CD14-positive monocyte (primary cell): ENCODE results near the gene IGF1. TPM values are rescaled to one million over a fixed set of nuclear protein-coding genes. Genes with fewer than 3 reads are reported as not detected.

Experiments used
- DNase-seq, 3 donors: peaks; one replicate each; pipeline ENCODE4 v3.0.0-alpha.2; 2011 to 2022
- H2AFZ ChIP-seq: 2 replicates; pipeline ENCODE4 v1.6.0; 2012; ENCODE audit warnings: mild to moderate bottlenecking, low read depth, low read length, inconsistent platforms; ENCODE audit not compliant: insufficient read depth, poor library complexity, severe bottlenecking
- H3K27ac ChIP-seq, 2 donors: 1 replicate in 1 of 2; 2 replicates in 1 of 2; pipeline ENCODE4 v1.5.1; 2012 to 2013; ENCODE audit warnings: low read length in 2 of 2, control low read depth in 1 of 2, inconsistent platforms in 1 of 2, low read depth in 1 of 2, mild to moderate bottlenecking in 1 of 2
- H3K27me3 ChIP-seq, 2 donors: one replicate each; pipeline versions ENCODE4 v1.6.0 to v1.6.1; 2011 to 2013; ENCODE audit warnings: low read length in 2 of 2; ENCODE audit not compliant: control insufficient read depth in 2 of 2, insufficient read depth in 2 of 2
- H3K36me3 ChIP-seq, 2 donors: replicated peaks in 1 of 2; 1 replicate in 1 of 2; 2 replicates in 1 of 2; pipeline versions ENCODE4 v1.5.1 to v1.6.1; 2012 to 2013; ENCODE audit warnings: low read length in 2 of 2, control low read depth in 1 of 2, inconsistent platforms in 1 of 2, mild to moderate bottlenecking in 1 of 2; ENCODE audit not compliant: insufficient read depth in 2 of 2, control insufficient read depth in 1 of 2
- H3K4me1 ChIP-seq, 2 donors: 1 replicate in 1 of 2; 2 replicates in 1 of 2; pipeline versions ENCODE4 v1.5.1 to v1.6.1; 2012 to 2013; ENCODE audit warnings: low read length in 2 of 2, control low read depth in 1 of 2, inconsistent platforms in 1 of 2, mild to moderate bottlenecking in 1 of 2, moderate library complexity in 1 of 2; ENCODE audit not compliant: insufficient read depth in 2 of 2, control insufficient read depth in 1 of 2
- H3K4me2 ChIP-seq: replicated peaks from 2 replicates; pipeline ENCODE3; 2012; ENCODE audit warnings: low read length, moderate library complexity, mild to moderate bottlenecking; ENCODE audit not compliant: poor library complexity, severe bottlenecking; ENCODE audit errors: extremely low read depth
- H3K4me3 ChIP-seq, 3 experiments: fragments of 200-600 bp in 1 of 3; sonication (generic) in 1 of 3; replicated peaks in 1 of 3; 1 replicate in 2 of 3; 2 replicates in 1 of 3; pipeline ENCODE4 v1.5.1; 2011 to 2013; ENCODE audit warnings: low read length in 3 of 3, mild to moderate bottlenecking in 3 of 3, control low read depth in 2 of 3, low read depth in 2 of 3, inconsistent platforms in 1 of 3, moderate library complexity in 1 of 3
- H3K79me2 ChIP-seq: 2 replicates; pipeline ENCODE4 v1.6.0; 2012; ENCODE audit warnings: mild to moderate bottlenecking, control low read depth, inconsistent platforms, low read length, moderate library complexity; ENCODE audit not compliant: insufficient read depth
- H3K9ac ChIP-seq: 2 replicates; pipeline ENCODE4 v1.6.0; 2017; ENCODE audit warnings: low read length, mild to moderate bottlenecking; ENCODE audit not compliant: insufficient read depth, poor library complexity, severe bottlenecking
- H3K9me3 ChIP-seq, 2 donors: replicated peaks in 1 of 2; 1 replicate in 1 of 2; 2 replicates in 1 of 2; pipeline versions ENCODE4 v1.5.1 to v1.6.1; 2012 to 2013; ENCODE audit warnings: low read length in 2 of 2, control low read depth in 1 of 2; ENCODE audit not compliant: control insufficient read depth in 1 of 2, insufficient read depth in 1 of 2
- H4K20me1 ChIP-seq: 2 replicates; pipeline ENCODE4 v1.6.0; 2012; ENCODE audit warnings: mild to moderate bottlenecking, low read length, control low read depth, moderate library complexity; ENCODE audit not compliant: insufficient read depth
- H3K27ac Mint-ChIP-seq, 7 donors: one replicate each; pipeline ENCODE4 v1.8.0; 2020; ENCODE audit warnings: mild to moderate bottlenecking in 7 of 7, mixed read lengths in 7 of 7, moderate library complexity in 6 of 7, inconsistent platforms in 2 of 7
- H3K27me3 Mint-ChIP-seq, 3 donors: one replicate each; pipeline ENCODE4 v1.8.0; 2021 to 2022; ENCODE audit warnings: low read depth in 3 of 3, mild to moderate bottlenecking in 3 of 3, mixed read lengths in 3 of 3, moderate library complexity in 3 of 3, inconsistent platforms in 1 of 3
- H3K36me3 Mint-ChIP-seq, 2 donors: one replicate each; pipeline ENCODE4 v1.8.0; 2020; ENCODE audit warnings: mixed read lengths in 2 of 2, inconsistent platforms in 1 of 2, mild to moderate bottlenecking in 1 of 2
- H3K4me1 Mint-ChIP-seq: one replicate; pipeline ENCODE4 v1.8.0; 2020; ENCODE audit warnings: mild to moderate bottlenecking, mixed read lengths
- H3K4me3 Mint-ChIP-seq, 2 donors: one replicate each; pipeline ENCODE4 v1.8.0; 2020; ENCODE audit warnings: mild to moderate bottlenecking in 2 of 2, mixed read lengths in 2 of 2, moderate library complexity in 1 of 2
- H3K9me3 Mint-ChIP-seq, 7 donors: one replicate each; pipeline ENCODE4 v1.8.0; 2020 to 2022; ENCODE audit warnings: mixed read lengths in 7 of 7, mild to moderate bottlenecking in 6 of 7, moderate library complexity in 6 of 7, inconsistent platforms in 2 of 7
- CTCF ChIP-seq: fragments of 200-600 bp; IDR thresholded peaks from one replicate; pipeline ENCODE4 v1.8.0; 2022; ENCODE audit warnings: antibody characterized with exemption, mild to moderate bottlenecking
- WGBS: methylation state at CpG from one replicate; pipeline ENCODE4 v1.1.5; 2013; ENCODE audit warnings: missing lambda C conversion rate; ENCODE audit not compliant: insufficient coverage; 5-methylcytosine and 5-hydroxymethylcytosine counted together
- intact Hi-C, 2 donors: fragments of 100-400 bp; cut with micrococcal nuclease; formaldehyde crosslinking; loops; one replicate each; pipeline versions ENCODE4 v1.15.0 to v1.15.1; 2023
- polyA plus RNA-seq, 3 donors: library from polyadenylated mRNA; depleted of rRNA in 1 of 3; unstranded in 2 of 3; stranded (reverse) in 1 of 3; fragments of 300-500 nt in 2 of 3; fragments of >200 nt in 1 of 3; fragmentation: Illumina TruSeq in 2 of 3; gene quantifications; 1 replicate in 2 of 3; 2 replicates in 1 of 3; pipeline ENCODE4 v1.2.3, GENCODE V29; 2012 to 2021

The IGF1 gene
- polyA plus RNA-seq, 3 donors, result not detected

DNA sequence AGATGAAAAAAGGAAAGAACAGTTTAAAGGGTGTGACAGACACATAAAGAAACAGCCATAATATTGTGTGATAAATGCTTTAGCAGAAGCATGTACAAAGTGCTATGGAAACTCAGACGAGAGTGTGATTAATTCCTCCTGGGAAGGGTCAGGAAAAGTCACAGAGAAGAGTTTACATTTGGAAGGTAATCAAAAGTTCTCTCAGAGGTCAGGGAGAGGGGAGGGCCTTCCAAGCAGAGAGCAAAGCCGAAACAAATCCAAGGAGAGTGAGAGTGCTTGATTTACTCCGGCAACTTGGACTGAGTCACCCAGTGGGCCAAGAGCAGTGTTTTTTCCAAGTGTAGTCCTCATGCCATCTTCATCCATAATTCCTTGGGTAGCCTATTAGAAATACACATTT lies 108.3 kb downstream of the IGF1 start:
- H4K20me1 ChIP-seq, result no peaks in the 10 kb centered on the region
- 71% methylated on average over 2 of the region's 3 CpGs for WGBS
- Mint-ChIP-seq H3K9me3 (peaks cover 0 to 17% (median 6%) of the 10 kb centered on the region in 7 donors), H3K4me3 (no peak overlapping the region), H3K27me3 (peaks cover 0 to 3% (median 0%) of the 10 kb centered on the region in 3 donors), H3K36me3 (no peaks in the 10 kb centered on the region), H3K27ac (no peak overlapping the region), H3K4me1 (no peaks in the 10 kb centered on the region)
- no peaks in the 10 kb centered on the region for H3K4me1 ChIP-seq
- no peak overlapping the region for H2AFZ ChIP-seq
- H3K27ac ChIP-seq, result no peak overlapping the region
- H3K4me3 ChIP-seq, result no peak overlapping the region
- no peak for DNase-seq
- no peaks in the 10 kb centered on the region for H3K79me2 ChIP-seq
- no peak overlapping the region for H3K9ac ChIP-seq
- no peak overlapping the region for H3K4me2 ChIP-seq
- H3K27me3 ChIP-seq, result no peaks in the 10 kb centered on the region
- H3K9me3 ChIP-seq, result peaks cover 7 to 14% of the 10 kb centered on the region in 2 donors
- no peak for TF ChIP-seq CTCF
- no peaks in the 10 kb centered on the region for H3K36me3 ChIP-seq
- intact Hi-C loops, result no loop called here

- no peak overlapping the region for H3K4me3 Mint-ChIP-seq
- no peaks in the 10 kb centered on the region for H3K4me1 ChIP-seq
Measured at GRCh38 chr12:102371165-102371564, 109.2 kb downstream of the IGF1 start.

More at GRCh38 chr12:102371165-102371564, 109.2 kb downstream of the IGF1 start:
- no CpG with 5 or more reads among the region's 2 CpGs for WGBS
- peaks cover 7 to 14% of the 10 kb centered on the region in 2 donors for H3K9me3 ChIP-seq
- H3K27ac ChIP-seq, result no peak overlapping the region
- DNase-seq, result no peak
- H3K36me3 Mint-ChIP-seq, result no peaks in the 10 kb centered on the region
- no peaks in the 10 kb centered on the region for H3K79me2 ChIP-seq
- H3K27me3 ChIP-seq, result no peaks in the 10 kb centered on the region
- peaks cover 0 to 19% (median 6%) of the 10 kb centered on the region in 7 donors for H3K9me3 Mint-ChIP-seq
- no peak for TF ChIP-seq CTCF
- H3K27ac Mint-ChIP-seq, result no peak overlapping the region
- H3K4me3 ChIP-seq, result no peak overlapping the region
- no peak overlapping the region for H3K4me2 ChIP-seq
- no peaks in the 10 kb centered on the region for H3K4me1 Mint-ChIP-seq
- peaks cover 0 to 3% (median 0%) of the 10 kb centered on the region in 3 donors for H3K27me3 Mint-ChIP-seq
- H3K36me3 ChIP-seq, result no peaks in the 10 kb centered on the region
- intact Hi-C loops, result no loop called here
- no peak overlapping the region for H2AFZ ChIP-seq
- no peak overlapping the region for H3K9ac ChIP-seq
- no peaks in the 10 kb centered on the region for H4K20me1 ChIP-seq
